Activated CD4-positive, alpha-beta T cell treated with anti-CD3 and anti-CD28 coated beads, Interleukin-2, amount 50 U/mL, for 24 hours (primary cell): Measurements from ENCODE around the gene COL28A1.

Experiments
- DNase-seq, 2 donors: peaks; one replicate each; pipeline ENCODE4 v3.0.0-alpha.2; 2020; ENCODE audit warnings: low read depth in 1 of 2, low spot score in 1 of 2

The COL28A1 gene

GRCh38 chr7:7335909-7336308, 199.8 kb downstream of the COL28A1 start:
- no peak for DNase-seq

- no peak for DNase-seq
Observed at GRCh38 chr7:7335215-7335614, 200.5 kb downstream of the COL28A1 start.

GRCh38 chr7:7333610-7334009, 202.1 kb downstream of the COL28A1 start:
- no peak for DNase-seq

- no peak for DNase-seq
Observed at GRCh38 chr7:7331523-7331922, 204.2 kb downstream of the COL28A1 start.

GRCh38 chr7:7330997-7331396, 204.7 kb downstream of the COL28A1 start:
- DNase-seq: no peak

- DNase-seq: no peak
Observed at GRCh38 chr7:7329326-7329725, 206.3 kb downstream of the COL28A1 start.

GRCh38 chr7:7327423-7327822, 208.2 kb downstream of the COL28A1 start:
- DNase-seq: no peak

- DNase-seq: no peak
Observed at GRCh38 chr7:7324698-7325097, 211.0 kb downstream of the COL28A1 start.

- DNase-seq: no peak
Observed at GRCh38 chr7:7323921-7324320, 211.8 kb downstream of the COL28A1 start.

GRCh38 chr7:7323352-7323751, 212.3 kb downstream of the COL28A1 start:
- DNase-seq: no peak

- no peak for DNase-seq
Observed at GRCh38 chr7:7321681-7322080, 214.0 kb downstream of the COL28A1 start.

GRCh38 chr7:7318601-7319000, 217.1 kb downstream of the COL28A1 start:
- no peak for DNase-seq

GRCh38 chr7:7317850-7318249, 217.8 kb downstream of the COL28A1 start:
- DNase-seq: no peak

GRCh38 chr7:7315851-7316250, 219.8 kb downstream of the COL28A1 start:
- DNase-seq: no peak

GRCh38 chr7:7312323-7312722, 223.3 kb downstream of the COL28A1 start:
- DNase-seq: no peak

GRCh38 chr7:7311001-7311400, 224.7 kb downstream of the COL28A1 start:
- DNase-seq: no peak

GRCh38 chr7:7309203-7309602, 226.5 kb downstream of the COL28A1 start:
- DNase-seq: no peak
